ENCODE results near the gene DPP3. TPM values are rescaled to one million over a fixed set of nuclear protein-coding genes. Genes with fewer than 3 reads are reported as not detected.

Gene DPP3
- total RNA-seq, 1 donor from 2014 or later, result 60.0 TPM

GRCh38 chr11:66523611-66524010 is 43.4 kb downstream of the DPP3 start:
- Histone ChIP-seq H3K27me3 (ENCODE audit: insufficient read depth, low read length) (no peaks in the 10 kb centered on the region), H3K27ac (ENCODE audit: low read depth, low read length) (no peak overlapping the region), H3K4me1 (ENCODE audit: insufficient read depth, low read length) (no peaks in the 10 kb centered on the region), H2AFZ (ENCODE audit: low read depth, low read length) (no peak overlapping the region), H3K36me3 (ENCODE audit: insufficient read depth, low read length) (peaks cover 10% of the 10 kb centered on the region), H3K4me3 (ENCODE audit: insufficient read depth, low read depth, low read length) (no peak overlapping the region), H3K79me2 (ENCODE audit: insufficient read depth, low read length) (no peaks in the 10 kb centered on the region), H3K9ac (ENCODE audit: low read length) (no peak overlapping the region), H4K20me1 (ENCODE audit: insufficient read depth, low read length) (no peaks in the 10 kb centered on the region), H3K4me2 (ENCODE audit: low read length) (no peak overlapping the region), H3K9me3 (ENCODE audit: insufficient read depth, low read depth, low read length) (no peaks in the 10 kb centered on the region)
- TF ChIP-seq CTCF (IDR thresholded peaks at IDR 0.05; ENCODE audit: insufficient read depth, low read depth, low read length) (no peak), EZH2 (IDR thresholded peaks at IDR 0.05; ENCODE audit: insufficient read depth, low read length) (no peak)
- no peak overlapping the region for H3K27ac Mint-ChIP-seq (ENCODE audit: unreplicated experiment)
- no peaks in the 10 kb centered on the region for H3K27me3 Mint-ChIP-seq (ENCODE audit: low read depth, unreplicated experiment)
- H3K4me1 Mint-ChIP-seq (ENCODE audit: low read depth, unreplicated experiment), result no peaks in the 10 kb centered on the region
- H3K4me3 Mint-ChIP-seq (ENCODE audit: unreplicated experiment), result no peak overlapping the region
- peaks cover 3% of the 10 kb centered on the region for H3K9me3 Mint-ChIP-seq (ENCODE audit: unreplicated experiment)
- H3K36me3 Mint-ChIP-seq (ENCODE audit: low read depth, unreplicated experiment), result peaks cover 18% of the 10 kb centered on the region
- DNase-seq (ENCODE audit: low read depth) (no peak), FAIRE-seq (no peak)

DNA sequence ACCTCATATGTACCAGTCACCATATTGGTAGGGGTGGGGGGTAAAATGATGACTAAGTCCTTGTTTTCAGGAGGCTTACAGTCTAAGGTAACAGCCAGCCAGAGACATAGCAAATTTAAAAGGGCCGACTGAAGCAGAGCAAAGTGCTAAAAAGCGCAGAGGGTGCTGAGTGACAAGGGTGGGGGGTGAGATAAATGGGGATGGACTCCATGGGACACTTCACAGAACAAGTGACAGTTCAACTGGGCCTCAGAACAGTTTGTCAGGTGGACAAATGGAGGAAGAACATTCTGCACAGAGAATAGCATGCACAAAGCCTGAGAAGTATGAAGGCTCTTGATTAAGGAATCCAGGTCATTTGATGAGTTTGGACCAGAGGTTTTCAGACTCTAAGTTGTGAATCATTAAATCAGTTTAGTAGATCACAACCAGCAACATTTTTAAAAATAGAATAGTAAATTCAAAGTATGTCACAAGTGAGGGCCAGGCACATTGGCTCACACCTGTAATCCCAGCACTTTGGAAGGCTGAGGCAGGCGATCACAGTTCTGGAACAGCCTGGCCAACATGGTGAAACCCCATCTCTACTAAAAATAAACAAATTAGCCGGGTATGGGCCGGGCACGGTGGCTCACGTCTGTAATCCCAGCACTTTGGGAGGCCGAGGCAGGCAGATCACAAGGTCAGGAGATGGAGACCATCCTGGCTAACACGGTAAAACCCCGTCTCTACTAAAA is 44.2 kb downstream of the DPP3 start:
- Histone ChIP-seq H3K27me3 (ENCODE audit: insufficient read depth, low read length) (no peaks in the 10 kb centered on the region), H2AFZ (ENCODE audit: low read depth, low read length) (no peak overlapping the region), H3K9me3 (ENCODE audit: insufficient read depth, low read depth, low read length) (no peaks in the 10 kb centered on the region), H3K4me2 (ENCODE audit: low read length) (no peak overlapping the region), H4K20me1 (ENCODE audit: insufficient read depth, low read length) (no peaks in the 10 kb centered on the region), H3K79me2 (ENCODE audit: insufficient read depth, low read length) (no peaks in the 10 kb centered on the region), H3K9ac (ENCODE audit: low read length) (no peak overlapping the region), H3K27ac (ENCODE audit: low read depth, low read length) (no peak overlapping the region), H3K36me3 (ENCODE audit: insufficient read depth, low read length) (peaks cover 10% of the 10 kb centered on the region), H3K4me1 (ENCODE audit: insufficient read depth, low read length) (no peaks in the 10 kb centered on the region), H3K4me3 (ENCODE audit: insufficient read depth, low read depth, low read length) (no peak overlapping the region)
- no peak for FAIRE-seq
- peaks cover 21% of the 10 kb centered on the region for H3K36me3 Mint-ChIP-seq (ENCODE audit: low read depth, unreplicated experiment)
- H3K9me3 Mint-ChIP-seq (ENCODE audit: unreplicated experiment), result peaks cover 3% of the 10 kb centered on the region
- no peaks in the 10 kb centered on the region for H3K27me3 Mint-ChIP-seq (ENCODE audit: low read depth, unreplicated experiment)
- DNase-seq (ENCODE audit: low read depth), result no peak
- H3K4me3 Mint-ChIP-seq (ENCODE audit: unreplicated experiment), result no peak overlapping the region
- H3K4me1 Mint-ChIP-seq (ENCODE audit: low read depth, unreplicated experiment), result no peaks in the 10 kb centered on the region
- TF ChIP-seq EZH2 (IDR thresholded peaks at IDR 0.05; ENCODE audit: insufficient read depth, low read length) (no peak), CTCF (IDR thresholded peaks at IDR 0.05; ENCODE audit: insufficient read depth, low read depth, low read length) (no peak)
- H3K27ac Mint-ChIP-seq (ENCODE audit: unreplicated experiment), result no peak overlapping the region

GRCh38 chr11:66529069-66529468 is 48.8 kb downstream of the DPP3 start:
- Histone ChIP-seq H3K4me3 (ENCODE audit: insufficient read depth, low read depth, low read length) (no peak overlapping the region), H3K9me3 (ENCODE audit: insufficient read depth, low read depth, low read length) (no peaks in the 10 kb centered on the region), H3K9ac (ENCODE audit: low read length) (no peak overlapping the region), H3K4me2 (ENCODE audit: low read length) (no peak overlapping the region), H3K4me1 (ENCODE audit: insufficient read depth, low read length) (no peaks in the 10 kb centered on the region), H3K79me2 (ENCODE audit: insufficient read depth, low read length) (no peaks in the 10 kb centered on the region), H3K27me3 (ENCODE audit: insufficient read depth, low read length) (no peaks in the 10 kb centered on the region), H4K20me1 (ENCODE audit: insufficient read depth, low read length) (no peaks in the 10 kb centered on the region), H3K36me3 (ENCODE audit: insufficient read depth, low read length) (no peaks in the 10 kb centered on the region), H3K27ac (ENCODE audit: low read depth, low read length) (no peak overlapping the region), H2AFZ (ENCODE audit: low read depth, low read length) (no peak overlapping the region)
- DNase-seq (ENCODE audit: low read depth), result no peak
- no peak for TF ChIP-seq EZH2 (IDR thresholded peaks at IDR 0.05; ENCODE audit: insufficient read depth, low read length)
- TF ChIP-seq CTCF (IDR thresholded peaks at IDR 0.05; ENCODE audit: insufficient read depth, low read depth, low read length), result no peak
- H3K36me3 Mint-ChIP-seq (ENCODE audit: low read depth, unreplicated experiment), result peaks cover 15% of the 10 kb centered on the region
- no peak overlapping the region for H3K4me3 Mint-ChIP-seq (ENCODE audit: unreplicated experiment)
- no peak overlapping the region for H3K27ac Mint-ChIP-seq (ENCODE audit: unreplicated experiment)
- no peaks in the 10 kb centered on the region for H3K27me3 Mint-ChIP-seq (ENCODE audit: low read depth, unreplicated experiment)
- no peak for FAIRE-seq
- no peaks in the 10 kb centered on the region for H3K4me1 Mint-ChIP-seq (ENCODE audit: low read depth, unreplicated experiment)
- H3K9me3 Mint-ChIP-seq (ENCODE audit: unreplicated experiment), result peaks cover 3% of the 10 kb centered on the region
